Fibroblast of lung (primary cell): Measurements from ENCODE around the gene MOGAT3. TPM values are rescaled to one million over a fixed set of nuclear protein-coding genes. Genes with fewer than 3 reads are reported as not detected.

Experiments used
- DNase-seq, 2 donors: peaks; one replicate each; pipeline versions ENCODE4 v3.0.0 to v3.0.0-alpha.2; 2010; ENCODE audit warnings: low read depth in 2 of 2
- H2AFZ ChIP-seq: 2 replicates; pipeline ENCODE4 v1.5.1; 2012; ENCODE audit warnings: low read length, control low read depth, inconsistent platforms
- H3K27ac ChIP-seq: 2 replicates; pipeline ENCODE4 v1.5.1; 2011; ENCODE audit warnings: low read length, control low read depth; ENCODE audit not compliant: insufficient read depth
- H3K27me3 ChIP-seq: 2 replicates; pipeline ENCODE4 v1.5.1; 2011; ENCODE audit warnings: mild to moderate bottlenecking, low read length; ENCODE audit not compliant: control insufficient read depth, insufficient read depth
- H3K36me3 ChIP-seq: 2 replicates; pipeline ENCODE4 v1.5.1; 2011; ENCODE audit warnings: low read length; ENCODE audit not compliant: control insufficient read depth, insufficient read depth
- H3K4me1 ChIP-seq: 2 replicates; pipeline ENCODE4 v1.5.1; 2011; ENCODE audit warnings: low read length; ENCODE audit not compliant: control insufficient read depth, insufficient read depth; ENCODE audit errors: extremely low read depth
- H3K4me2 ChIP-seq: 2 replicates; pipeline ENCODE4 v1.5.1; 2011; ENCODE audit warnings: low read length, control low read depth; ENCODE audit not compliant: insufficient read depth; ENCODE audit errors: extremely low read depth
- H3K4me3 ChIP-seq, 4 experiments: fragments of 200-600 bp in 1 of 4; sonication (generic) in 1 of 4; replicated peaks in 1 of 4; 2 replicates each; pipeline ENCODE4 v1.5.1; 2011 to 2016; ENCODE audit warnings: low read length in 4 of 4, low read depth in 3 of 4, mild to moderate bottlenecking in 3 of 4, control low read depth in 2 of 4, inconsistent platforms in 1 of 4, mixed read lengths in 1 of 4; ENCODE audit not compliant: insufficient read depth in 1 of 4; ENCODE audit errors: control extremely low read depth in 1 of 4
- H3K79me2 ChIP-seq: 2 replicates; pipeline ENCODE4 v1.5.1; 2012; ENCODE audit warnings: mild to moderate bottlenecking, low read length, inconsistent platforms; ENCODE audit not compliant: control insufficient read depth, insufficient read depth
- H3K9ac ChIP-seq: 2 replicates; pipeline ENCODE4 v1.5.1; 2011; ENCODE audit warnings: mild to moderate bottlenecking, low read length, control low read depth; ENCODE audit not compliant: insufficient read depth
- H3K9me3 ChIP-seq: 2 replicates; pipeline ENCODE4 v1.5.1; 2012; ENCODE audit warnings: low read depth, low read length; ENCODE audit not compliant: control insufficient read depth, insufficient read depth
- H4K20me1 ChIP-seq: 2 replicates; pipeline ENCODE4 v1.5.1; 2011; ENCODE audit warnings: low read length; ENCODE audit not compliant: control insufficient read depth, insufficient read depth; ENCODE audit errors: extremely low read depth
- CTCF ChIP-seq, 2 donors: IDR thresholded peaks in 1 of 2; conservative IDR thresholded peaks in 1 of 2; 1 replicate in 1 of 2; 2 replicates in 1 of 2; pipeline ENCODE4 v1.5.1; 2011 to 2012; ENCODE audit warnings: low read length in 2 of 2, control low read depth in 1 of 2, inconsistent platforms in 1 of 2, low read depth in 1 of 2, mild to moderate bottlenecking in 1 of 2
- EZH2 ChIP-seq: IDR thresholded peaks from 2 replicates; pipeline ENCODE4 v1.5.1; 2012; ENCODE audit warnings: low read length, control low read depth, mild to moderate bottlenecking; ENCODE audit errors: missing control alignments
- polyA plus RNA-seq, 2 donors: library from polyadenylated mRNA; depleted of rRNA in 1 of 2; stranded (reverse) in 1 of 2; unstranded in 1 of 2; fragments of >200 nt; gene quantifications; 2 replicates each; pipeline ENCODE4 v1.2.1, GENCODE V29; 2011 to 2012; ENCODE audit warnings: missing spikeins in 1 of 2
- total RNA-seq: library from RNA; depleted of rRNA; stranded (reverse); fragments of >200 nt; gene quantifications from 2 replicates; pipeline ENCODE4 v1.2.1, GENCODE V29; 2014

The MOGAT3 gene
- total and polyA plus RNA-seq, 2 donors (not counting 1 experiment from before 2014, with no cell fraction given), result not detected

GRCh38 chr7:101198476-101198875 lies 2.4 kb downstream of the MOGAT3 start:
- Histone ChIP-seq H4K20me1 (no peaks in the 10 kb centered on the region), H2AFZ (no peak overlapping the region), H3K27ac (no peak overlapping the region), H3K4me3 (no peak overlapping the region), H3K4me2 (no peak overlapping the region), H3K79me2 (no peaks in the 10 kb centered on the region), H3K9ac (no peak overlapping the region), H3K36me3 (no peaks in the 10 kb centered on the region), H3K27me3 (peaks cover 28% of the 10 kb centered on the region), H3K9me3 (no peaks in the 10 kb centered on the region), H3K4me1 (peaks cover 2% of the 10 kb centered on the region)
- no peak for DNase-seq
- TF ChIP-seq EZH2 (no peak), CTCF (conservative IDR thresholded peaks at IDR 0.05 in 1 of 2, IDR thresholded peaks at IDR 0.05 in 1 of 2; ENCODE audit: low read depth in 1 of 2, low read length in 2 of 2) (no peak)

- no peak overlapping the region for H3K4me3 ChIP-seq
- no peak overlapping the region for H3K4me2 ChIP-seq
- no peaks in the 10 kb centered on the region for H3K9me3 ChIP-seq
- no peaks in the 10 kb centered on the region for H3K79me2 ChIP-seq
- peaks cover 2% of the 10 kb centered on the region for H3K4me1 ChIP-seq
- no peak for DNase-seq
- H3K36me3 ChIP-seq, result no peaks in the 10 kb centered on the region
- H3K9ac ChIP-seq, result no peak overlapping the region
- H4K20me1 ChIP-seq, result no peaks in the 10 kb centered on the region
- H3K27me3 ChIP-seq, result peaks cover 26% of the 10 kb centered on the region
- no peak for TF ChIP-seq EZH2
- no peak for TF ChIP-seq CTCF (conservative IDR thresholded peaks at IDR 0.05 in 1 of 2, IDR thresholded peaks at IDR 0.05 in 1 of 2; ENCODE audit: low read depth in 1 of 2, low read length in 2 of 2)
- H3K27ac ChIP-seq, result no peak overlapping the region
- H2AFZ ChIP-seq, result no peak overlapping the region
Measured at GRCh38 chr7:101197991-101198390, 2.8 kb downstream of the MOGAT3 start.

DNA sequence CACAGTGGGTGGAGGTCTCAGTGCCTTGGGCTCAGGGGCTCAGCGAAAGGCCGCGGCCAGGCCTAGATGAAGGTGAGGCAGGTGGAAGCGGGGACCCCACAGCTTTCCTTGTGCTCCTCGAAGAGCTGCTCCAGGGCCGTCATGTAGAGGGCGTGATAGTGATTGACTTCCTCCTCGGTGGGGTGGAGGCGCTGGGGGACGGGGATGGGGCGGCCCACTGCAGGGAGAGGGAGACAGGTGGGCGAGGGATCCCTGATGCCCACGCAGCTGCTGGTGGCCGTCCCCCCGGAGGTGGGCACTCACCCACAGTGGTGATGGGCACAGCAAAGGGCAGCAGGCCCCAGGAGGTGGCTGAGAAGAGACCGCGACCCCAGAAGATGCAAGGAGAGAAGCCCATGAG lies 5.0 kb downstream of the MOGAT3 start:
- Histone ChIP-seq H3K36me3 (no peaks in the 10 kb centered on the region), H3K4me1 (no peaks in the 10 kb centered on the region), H3K27ac (no peak overlapping the region), H3K9ac (no peak overlapping the region), H4K20me1 (no peaks in the 10 kb centered on the region), H2AFZ (no peak overlapping the region), H3K4me3 (no peak overlapping the region), H3K4me2 (no peak overlapping the region), H3K79me2 (no peaks in the 10 kb centered on the region), H3K9me3 (no peaks in the 10 kb centered on the region), H3K27me3 (peaks cover 7% of the 10 kb centered on the region)
- DNase-seq, result no peak
- TF ChIP-seq CTCF (conservative IDR thresholded peaks at IDR 0.05 in 1 of 2, IDR thresholded peaks at IDR 0.05 in 1 of 2; ENCODE audit: low read depth in 1 of 2, low read length in 2 of 2) (no peak), EZH2 (no peak)
